DOHH2 (cell line): ENCODE measurements around the gene ATP8A2.

Experiments used
- CTCF ChIP-seq: fragments of 200-600 bp; sonication (generic); IDR thresholded peaks from one replicate; pipeline ENCODE4 v1.5.1; 2014; ENCODE audit warnings: antibody characterized with exemption, mild to moderate bottlenecking, low read depth, low read length; ENCODE audit not compliant: poor library complexity, severe bottlenecking
- EZH2phosphoT487 ChIP-seq: fragments of 200-600 bp; sonication (generic); IDR thresholded peaks from 2 replicates; pipeline ENCODE4 v1.6.1; 2017; ENCODE audit warnings: borderline replicate concordance, mild to moderate bottlenecking, antibody characterized with exemption, low read length, moderate library complexity, mixed read lengths

GRCh38 chr13:25421612-25422011 is 49.8 kb downstream of the ATP8A2 start:
- TF ChIP-seq CTCF (no peak), EZH2phosphoT487 (no peak)
